C4-2B (cell line): ENCODE data around the gene FBRSL1.

ENCODE experiments used
- CTCF ChIP-seq: fragments of 450-650 bp; conservative IDR thresholded peaks from 2 replicates; pipeline ENCODE4 v1.5.1; 2017; ENCODE audit warnings: mild to moderate bottlenecking
- ZFX ChIP-seq: fragments of 450-650 bp; IDR thresholded peaks from 2 replicates; pipeline ENCODE4 v1.6.1; 2017

GRCh38 chr12:132492522-132492921, 2.6 kb downstream of the FBRSL1 start:
- TF ChIP-seq CTCF: no peak
- TF ChIP-seq ZFX: no peak
